HG02588 (cell line): ENCODE results near the gene HNRNPL.
"Not testable (repeated sequence)": the region's sequence is repeated elsewhere in the genome, so short reads cannot be mapped to it uniquely, and the experiment has no call there.

Experiments
- ATAC-seq: cut with Tn5 transposase; IDR thresholded peaks from one replicate; pipeline ENCODE4 v1.9.1; 2021; ENCODE audit warnings: mild to moderate bottlenecking, moderate library complexity; ENCODE audit not compliant: unreplicated experiment

The HNRNPL gene

GRCh38 chr19:38869836-38870607 is 20.2 kb upstream of the HNRNPL start:
- peak; percentile 77 for ATAC-seq

- no peak for ATAC-seq
Measured at GRCh38 chr19:38869160-38869835, 19.5 kb upstream of the HNRNPL start.

GRCh38 chr19:38868551-38868950 is 18.8 kb upstream of the HNRNPL start:
- no peak for ATAC-seq

- no peak for ATAC-seq
Measured at GRCh38 chr19:38867171-38867780, 17.5 kb upstream of the HNRNPL start.

- no peak for ATAC-seq
Measured at GRCh38 chr19:38862321-38863059, 12.7 kb upstream of the HNRNPL start.

GRCh38 chr19:38861368-38861767 is 11.6 kb upstream of the HNRNPL start:
- no peak for ATAC-seq

- ATAC-seq: not testable (repeated sequence)
Measured at GRCh38 chr19:38859631-38860204, 9.9 kb upstream of the HNRNPL start.

GRCh38 chr19:38856813-38857212 is 7.0 kb upstream of the HNRNPL start:
- ATAC-seq: no peak

GRCh38 chr19:38855751-38856150 is 6.0 kb upstream of the HNRNPL start:
- not testable (repeated sequence) for ATAC-seq

- not testable (repeated sequence) for ATAC-seq
Measured at GRCh38 chr19:38854961-38855360, 5.2 kb upstream of the HNRNPL start.

- ATAC-seq: no peak
Measured at GRCh38 chr19:38853214-38853613, 3.4 kb upstream of the HNRNPL start.

GRCh38 chr19:38852231-38853044 is 2.7 kb upstream of the HNRNPL start:
- ATAC-seq: no peak

GRCh38 chr19:38851622-38852230 is 1.9 kb upstream of the HNRNPL start:
- ATAC-seq: peak; percentile 22

GRCh38 chr19:38850976-38851621 is 1.3 kb upstream of the HNRNPL start:
- ATAC-seq: no peak

GRCh38 chr19:38850436-38850975 is 720 bp upstream of the HNRNPL start:
- peak; percentile 65 for ATAC-seq

GRCh38 chr19:38849147-38849859 is 483 bp downstream of the HNRNPL start:
- peak; percentile 29 for ATAC-seq

- ATAC-seq: no peak
Measured at GRCh38 chr19:38848299-38849146, 1.3 kb downstream of the HNRNPL start.
